ENCODE data around the gene MED17.
A peak's percentile ranks its signal among the peaks of the same experiment; 100 is the strongest.

The MED17 gene, protein sequence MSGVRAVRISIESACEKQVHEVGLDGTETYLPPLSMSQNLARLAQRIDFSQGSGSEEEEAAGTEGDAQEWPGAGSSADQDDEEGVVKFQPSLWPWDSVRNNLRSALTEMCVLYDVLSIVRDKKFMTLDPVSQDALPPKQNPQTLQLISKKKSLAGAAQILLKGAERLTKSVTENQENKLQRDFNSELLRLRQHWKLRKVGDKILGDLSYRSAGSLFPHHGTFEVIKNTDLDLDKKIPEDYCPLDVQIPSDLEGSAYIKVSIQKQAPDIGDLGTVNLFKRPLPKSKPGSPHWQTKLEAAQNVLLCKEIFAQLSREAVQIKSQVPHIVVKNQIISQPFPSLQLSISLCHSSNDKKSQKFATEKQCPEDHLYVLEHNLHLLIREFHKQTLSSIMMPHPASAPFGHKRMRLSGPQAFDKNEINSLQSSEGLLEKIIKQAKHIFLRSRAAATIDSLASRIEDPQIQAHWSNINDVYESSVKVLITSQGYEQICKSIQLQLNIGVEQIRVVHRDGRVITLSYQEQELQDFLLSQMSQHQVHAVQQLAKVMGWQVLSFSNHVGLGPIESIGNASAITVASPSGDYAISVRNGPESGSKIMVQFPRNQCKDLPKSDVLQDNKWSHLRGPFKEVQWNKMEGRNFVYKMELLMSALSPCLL

DNA sequence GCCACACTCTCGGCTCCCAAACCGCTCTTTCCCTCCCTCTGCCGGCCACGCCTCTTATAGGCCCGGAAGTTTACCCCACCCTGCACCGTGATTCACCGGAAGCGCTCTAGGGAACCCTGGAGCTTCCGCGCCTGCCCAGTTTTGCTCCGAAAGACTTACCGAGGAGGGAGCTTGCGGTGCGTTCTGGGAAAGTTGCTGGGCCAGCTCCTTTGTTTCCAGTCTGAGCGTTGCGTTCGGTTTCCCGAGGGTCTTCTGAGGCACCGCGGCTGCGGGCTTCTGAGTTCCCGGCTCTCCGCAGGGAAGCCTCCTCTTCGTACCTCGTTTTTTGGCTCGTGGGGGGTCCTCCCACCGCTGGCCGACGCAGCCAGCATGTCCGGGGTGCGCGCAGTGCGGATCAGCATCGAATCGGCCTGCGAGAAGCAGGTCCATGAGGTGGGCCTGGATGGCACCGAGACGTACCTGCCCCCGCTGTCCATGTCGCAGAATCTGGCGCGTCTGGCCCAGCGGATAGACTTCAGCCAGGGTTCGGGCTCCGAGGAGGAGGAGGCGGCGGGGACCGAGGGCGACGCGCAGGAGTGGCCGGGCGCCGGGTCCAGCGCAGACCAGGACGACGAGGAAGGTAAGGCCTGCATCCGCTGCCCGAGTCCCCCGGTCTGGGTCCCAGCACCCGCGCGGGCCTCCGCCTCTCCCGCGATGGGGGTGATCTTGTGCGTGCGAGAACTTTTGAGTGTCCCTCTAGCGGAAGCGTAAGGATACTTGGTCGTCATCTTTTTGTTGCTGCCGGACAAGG, at the start of gene MED17:
Gene MED17, plus strand, starts transcription at position 138 of the 790 bp plus-strand sequence. Its CDS starts 232 bp downstream, at position 370.
- Histone ChIP-seq H3K4me1 (ENCODE audit: insufficient read depth, low read length, severe bottlenecking) (peaks cover 34% of the 10 kb centered on the region), H3K36me3 (ENCODE audit: insufficient read depth, low read length) (peaks cover 23% of the 10 kb centered on the region), H3K4me2 (ENCODE audit: low read length) (peak within 1 kb of the TSS; percentile 78), H3K9me3 (ENCODE audit: low read length) (no peaks in the 10 kb centered on the region), H3K27ac (ENCODE audit: low read depth, low read length, poor library complexity, severe bottlenecking) (peak within 1 kb of the TSS; percentile 79), H3K27me3 (ENCODE audit: insufficient read depth, low read length) (no peaks in the 10 kb centered on the region), H3K9me2 (ENCODE audit: low read depth, low read length) (no peaks in the 10 kb centered on the region), H3K79me2 (ENCODE audit: insufficient read depth, low read length) (peaks cover 37% of the 10 kb centered on the region), H3K9ac (ENCODE audit: low read length) (peak within 1 kb of the TSS; percentile 98), H2AFZ (ENCODE audit: low read length) (no peak within 1 kb of the TSS), H4K20me1 (ENCODE audit: insufficient read depth, low read length) (0 out of 2 replicates have a peak, but pooled peaks cover 2% of the 10 kb centered on the region), H3K4me3 (ENCODE audit: low read depth, low read length, poor library complexity, severe bottlenecking) (peak within 1 kb of the TSS; percentile 99), H3F3A (ENCODE audit: insufficient read depth, low read length) (no peaks in the 10 kb centered on the region)
- TF ChIP-seq EZH2 (IDR thresholded peaks at IDR 0.05; ENCODE audit: borderline replicate concordance, low read length) = no peak
- TF ChIP-seq, protein P1, sequence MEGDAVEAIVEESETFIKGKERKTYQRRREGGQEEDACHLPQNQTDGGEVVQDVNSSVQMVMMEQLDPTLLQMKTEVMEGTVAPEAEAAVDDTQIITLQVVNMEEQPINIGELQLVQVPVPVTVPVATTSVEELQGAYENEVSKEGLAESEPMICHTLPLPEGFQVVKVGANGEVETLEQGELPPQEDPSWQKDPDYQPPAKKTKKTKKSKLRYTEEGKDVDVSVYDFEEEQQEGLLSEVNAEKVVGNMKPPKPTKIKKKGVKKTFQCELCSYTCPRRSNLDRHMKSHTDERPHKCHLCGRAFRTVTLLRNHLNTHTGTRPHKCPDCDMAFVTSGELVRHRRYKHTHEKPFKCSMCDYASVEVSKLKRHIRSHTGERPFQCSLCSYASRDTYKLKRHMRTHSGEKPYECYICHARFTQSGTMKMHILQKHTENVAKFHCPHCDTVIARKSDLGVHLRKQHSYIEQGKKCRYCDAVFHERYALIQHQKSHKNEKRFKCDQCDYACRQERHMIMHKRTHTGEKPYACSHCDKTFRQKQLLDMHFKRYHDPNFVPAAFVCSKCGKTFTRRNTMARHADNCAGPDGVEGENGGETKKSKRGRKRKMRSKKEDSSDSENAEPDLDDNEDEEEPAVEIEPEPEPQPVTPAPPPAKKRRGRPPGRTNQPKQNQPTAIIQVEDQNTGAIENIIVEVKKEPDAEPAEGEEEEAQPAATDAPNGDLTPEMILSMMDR (IDR thresholded peaks at IDR 0.05; ENCODE audit: low read length) = peak; percentile 45; the same call in 1 of the 2 replicates

DNA sequence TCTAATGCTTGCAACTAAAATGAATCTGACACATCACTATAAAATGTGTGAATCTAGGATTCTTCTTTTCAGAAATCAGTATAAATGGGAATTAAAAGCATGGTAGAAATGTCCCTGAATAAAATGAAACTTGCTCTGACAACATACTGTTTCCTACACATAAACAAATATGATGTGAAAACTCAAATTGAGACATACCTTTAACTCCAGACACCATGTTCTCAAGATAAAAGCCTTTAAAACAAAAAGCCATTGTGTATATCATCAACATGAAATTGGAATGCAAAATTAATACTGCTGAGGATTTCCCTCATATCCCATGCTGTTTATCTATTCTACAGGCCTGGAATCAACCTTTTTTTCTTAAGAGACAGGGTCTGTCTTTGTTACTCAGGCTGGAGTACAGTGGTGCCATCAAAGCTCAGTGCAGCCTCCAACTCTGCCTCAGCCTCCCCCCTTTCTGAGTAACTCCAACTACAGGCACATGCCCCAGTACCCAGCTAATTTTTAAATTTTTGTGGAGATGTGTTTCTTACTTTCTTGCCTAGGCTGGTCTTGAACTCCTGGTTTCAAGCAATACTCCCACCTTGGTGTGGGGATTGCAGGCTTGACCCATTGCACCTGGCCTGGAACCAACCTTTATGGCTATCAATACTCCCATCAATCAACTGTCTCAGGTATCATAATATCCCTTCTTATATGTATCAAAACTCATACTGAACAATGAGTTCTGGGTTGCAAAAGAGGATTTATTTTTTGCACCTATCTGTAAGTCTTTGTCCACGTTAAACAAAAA, 49.5 kb upstream of the MED17 start:
- Histone ChIP-seq H3K27ac (ENCODE audit: low read depth, low read length, poor library complexity, severe bottlenecking) (no peak overlapping the region), H3F3A (ENCODE audit: insufficient read depth, low read length) (peaks cover 24% of the 10 kb centered on the region; the same call in 1 of the 2 replicates)

More for the DNA sequence above, 49.5 kb upstream of the MED17 start:
- Histone ChIP-seq H3K36me3 (ENCODE audit: insufficient read depth, low read length) (peaks cover 100% of the 10 kb centered on the region), H3K4me2 (ENCODE audit: low read length) (0 out of 2 replicates have a peak overlapping the region, but pooled peaks have one; percentile 22), H3K79me2 (ENCODE audit: insufficient read depth, low read length) (peaks cover 40% of the 10 kb centered on the region), H3K9me2 (ENCODE audit: low read depth, low read length) (no peaks in the 10 kb centered on the region), H4K20me1 (ENCODE audit: insufficient read depth, low read length) (peaks cover 3% of the 10 kb centered on the region; the same call in 1 of the 2 replicates), H2AFZ (ENCODE audit: low read length) (no peak overlapping the region), H3K4me1 (ENCODE audit: insufficient read depth, low read length, severe bottlenecking) (peaks cover 60% of the 10 kb centered on the region), H3K27me3 (ENCODE audit: insufficient read depth, low read length) (no peaks in the 10 kb centered on the region), H3K9me3 (ENCODE audit: low read length) (no peaks in the 10 kb centered on the region), H3K4me3 (ENCODE audit: low read depth, low read length, poor library complexity, severe bottlenecking) (no peak overlapping the region), H3K9ac (ENCODE audit: low read length) (no peak overlapping the region)
- TF ChIP-seq, protein P1 (IDR thresholded peaks at IDR 0.05; ENCODE audit: low read length) = no peak
- no peak for TF ChIP-seq EZH2 (IDR thresholded peaks at IDR 0.05; ENCODE audit: borderline replicate concordance, low read length)

Measured in OCI-LY1 (cell line).